GM06990 (cell line): ENCODE measurements around the gene MEST.

Experiments used
- DNase-seq: peaks from one replicate; pipeline ENCODE4 v3.0.0-alpha.2; 2011; ENCODE audit not compliant: insufficient read length; ENCODE audit errors: extremely low read depth
- H3K27me3 ChIP-seq: replicated peaks from 2 replicates; pipeline ENCODE4 v1.6.0; 2011; ENCODE audit warnings: low read length; ENCODE audit not compliant: control insufficient read depth, insufficient read depth
- H3K36me3 ChIP-seq: 2 replicates; pipeline ENCODE4 v1.5.1; 2011; ENCODE audit warnings: low read length; ENCODE audit not compliant: control insufficient read depth, insufficient read depth
- H3K4me3 ChIP-seq: replicated peaks from 2 replicates; pipeline ENCODE4 v1.5.1; 2011; ENCODE audit warnings: low read depth, mild to moderate bottlenecking, control low read depth, low read length
- CTCF ChIP-seq: IDR thresholded peaks from 2 replicates; pipeline ENCODE4 v1.5.1; 2011; ENCODE audit warnings: low read length, control low read depth, mild to moderate bottlenecking, inconsistent platforms; ENCODE audit not compliant: insufficient read depth, poor library complexity, severe bottlenecking

MEST gene

GRCh38 chr7:130485734-130486113, 6.2 kb upstream of the MEST start:
- H3K4me3 ChIP-seq: peak overlapping the region; percentile 64; the same call in 1 of the 2 replicates
- TF ChIP-seq CTCF: no peak
- H3K27me3 ChIP-seq: no peaks in the 10 kb centered on the region
- DNase-seq: no peak
- H3K36me3 ChIP-seq: no peaks in the 10 kb centered on the region

GRCh38 chr7:130486114-130486953, 5.6 kb upstream of the MEST start:
- Histone ChIP-seq H3K4me3 (peak overlapping the region; percentile 64), H3K27me3 (no peaks in the 10 kb centered on the region), H3K36me3 (no peaks in the 10 kb centered on the region)
- DNase-seq: peak; percentile 60
- TF ChIP-seq CTCF: peak; percentile 92

- no peaks in the 10 kb centered on the region for H3K36me3 ChIP-seq
- TF ChIP-seq CTCF: no peak
- DNase-seq: no peak
- H3K27me3 ChIP-seq: no peaks in the 10 kb centered on the region
- peak overlapping the region; percentile 64 for H3K4me3 ChIP-seq
Measured at GRCh38 chr7:130486954-130487436, 4.9 kb upstream of the MEST start.

GRCh38 chr7:130488392-130489139, 3.3 kb upstream of the MEST start:
- Histone ChIP-seq H3K4me3 (no peak overlapping the region), H3K27me3 (no peaks in the 10 kb centered on the region)
- DNase-seq: no peak

More at GRCh38 chr7:130488392-130489139, 3.3 kb upstream of the MEST start:
- no peak for TF ChIP-seq CTCF
- H3K36me3 ChIP-seq: no peaks in the 10 kb centered on the region
